Bronchial smooth muscle cell (primary cell): ENCODE measurements around the gene PNLIP. TPM values are rescaled to one million over a fixed set of nuclear protein-coding genes. Genes with fewer than 3 reads are reported as not detected.

Experiments used
- total RNA-seq: library from RNA; depleted of rRNA; stranded (reverse); fragments of >200 nt; gene quantifications from 2 replicates; pipeline ENCODE4 v1.2.1, GENCODE V29; 2014

The PNLIP gene
- not detected in 2 replicates for total RNA-seq

DNA sequence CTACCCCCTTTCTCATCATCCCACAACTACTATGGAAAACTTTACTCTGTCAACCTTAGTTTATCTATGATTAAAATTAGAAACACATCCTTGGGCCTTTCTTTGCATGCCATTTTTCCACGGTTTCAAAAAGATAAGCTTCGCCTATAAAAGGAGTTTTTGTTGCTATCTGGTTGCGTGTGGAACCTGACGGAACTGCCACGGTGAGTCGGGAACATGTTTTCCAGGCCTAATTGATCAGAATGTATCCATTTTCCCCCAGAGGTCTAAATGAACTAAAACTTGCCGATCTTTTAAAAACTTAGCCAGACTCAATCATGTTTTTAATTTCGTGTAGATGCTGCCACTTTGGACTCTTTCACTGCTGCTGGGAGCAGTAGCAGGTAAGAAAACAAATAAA, at the start of gene PNLIP:
Gene PNLIP (plus strand): TSS at position 176 of the 400 bp plus-strand sequence. CDS start 162 bp downstream, at position 338.

DNA sequence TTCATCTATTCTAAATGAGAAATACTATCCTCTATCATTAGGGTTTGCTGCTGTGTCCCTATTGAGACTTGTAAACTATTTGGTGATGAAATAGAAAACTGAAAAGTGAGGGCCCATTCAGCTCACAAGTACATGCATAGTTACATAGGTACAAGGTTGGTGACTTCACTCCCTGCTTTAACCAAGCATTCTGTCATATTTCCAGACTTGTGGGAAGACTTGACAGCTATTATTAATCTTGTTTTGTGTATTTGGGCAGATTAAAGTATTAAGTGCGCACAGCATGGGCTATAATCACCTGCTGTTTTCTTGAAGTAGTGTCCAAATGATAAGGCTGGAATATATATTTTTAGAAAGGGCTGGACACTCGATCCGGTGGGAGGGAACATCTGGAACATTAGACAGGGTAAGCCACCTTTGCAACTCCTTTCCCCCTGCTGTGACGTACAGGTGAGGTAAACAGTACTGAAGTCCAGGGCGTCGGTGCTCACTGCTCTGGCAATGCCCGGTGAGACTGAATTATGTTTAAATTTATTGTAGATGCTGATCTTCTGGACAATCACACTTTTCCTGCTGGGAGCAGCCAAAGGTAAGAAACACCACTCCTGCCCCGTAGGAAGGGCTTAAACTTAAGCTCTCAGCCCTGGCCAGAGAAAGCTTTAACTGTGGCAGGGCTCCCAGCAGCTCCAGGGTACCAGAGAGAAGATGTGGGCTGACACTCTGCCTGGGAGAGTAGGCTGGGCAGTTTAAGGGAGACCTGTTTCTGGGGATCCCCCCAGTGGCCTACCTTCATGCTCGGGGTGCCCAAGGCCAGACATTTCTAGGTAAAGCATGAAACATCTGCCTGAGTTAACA, 45.1 kb downstream of the PNLIP start, which contains the start of gene PNLIPRP1:
Gene PNLIPRP1 (plus strand): TSS at position 370 of the 855 bp plus-strand sequence. CDS start 171 bp downstream, at position 541.

Other genes starting within 250 kb of the PNLIP start
- gene CCDC172, start 221.5 kb upstream of the PNLIP start, total RNA-seq = not detected in 2 replicates
- gene PNLIPRP3, start 118.1 kb upstream of the PNLIP start, total RNA-seq = under 0.01 TPM in 1 of 2 replicates, not detected in the other
- gene PNLIPRP1, start 45.0 kb downstream of the PNLIP start, total RNA-seq = not detected in 2 replicates
- not detected in 2 replicates for gene PNLIPRP2, start 75.0 kb downstream of the PNLIP start, total RNA-seq
- gene HSPA12A, start 196.6 kb downstream of the PNLIP start, total RNA-seq = 1.4 and 7.1 TPM in 2 replicates